Lower lobe of right lung (tissue), 2 donors: ENCODE results near the gene MMP15. TPM values are rescaled to one million over a fixed set of nuclear protein-coding genes. Genes with fewer than 3 reads are reported as not detected.

ENCODE experiments used
- ATAC-seq, 2 donors: fragments of 200-7000 bp; cut with Tn5 transposase; one replicate each; pipeline ENCODE4 v1.9.1; 2020 to 2022; ENCODE audit warnings: mild to moderate bottlenecking in 2 of 2, moderate library complexity in 2 of 2
- DNase-seq: peaks from one replicate; pipeline ENCODE4 v3.0.0-alpha.2; 2020
- H3K27ac ChIP-seq: fragments of 200-600 bp; one replicate; pipeline ENCODE4 v1.8.0; 2022
- H3K27me3 ChIP-seq: fragments of 200-600 bp; one replicate; pipeline ENCODE4 v1.8.0; 2022; ENCODE audit warnings: low read depth
- H3K36me3 ChIP-seq: fragments of 200-600 bp; one replicate; pipeline ENCODE4 v1.8.0; 2022; ENCODE audit warnings: mild to moderate bottlenecking
- H3K4me1 ChIP-seq: fragments of 200-600 bp; one replicate; pipeline ENCODE4 v1.8.0; 2022
- H3K4me3 ChIP-seq: fragments of 200-600 bp; one replicate; pipeline ENCODE4 v1.8.0; 2022; ENCODE audit warnings: mild to moderate bottlenecking
- H3K9me3 ChIP-seq: fragments of 200-600 bp; one replicate; pipeline ENCODE4 v1.8.0; 2022
- intact Hi-C: fragments of 100-400 bp; cut with DNase I; formaldehyde crosslinking; loops from one replicate; pipeline ENCODE4 v1.11.0; 2022
- total RNA-seq: library from RNA; stranded (reverse); fragmentation: NEBNext Ultra II Directional; extraction: Animal tissue kit (Norgen Biotek cat#: 25700); gene quantifications from one replicate; pipeline ENCODE4 v1.2.1, GENCODE V29; 2021
- TF ChIP-seq, protein P1 (sequence below): fragments of 200-600 bp; IDR thresholded peaks from one replicate; pipeline ENCODE4 v1.8.0; 2022; ENCODE audit warnings: antibody characterized with exemption, mild to moderate bottlenecking
- donor health status: DM: no; HTN: yes; CAD: no; lungs with severe emphysema.

The MMP15 gene
- total RNA-seq, 1 donor from 2014 or later: 21.5 TPM

GRCh38 chr16:58009856-58010416 lies 15.6 kb upstream of the MMP15 start:
- ATAC-seq (no peak), DNase-seq (peak; percentile 18)
- Histone ChIP-seq H3K27me3 (no peaks in the 10 kb centered on the region), H3K9me3 (no peaks in the 10 kb centered on the region), H3K36me3 (peaks cover 37% of the 10 kb centered on the region), H3K27ac (no peak overlapping the region), H3K4me1 (no peaks in the 10 kb centered on the region), H3K4me3 (no peak overlapping the region)
- intact Hi-C loops: loop anchor here (5.0 kb wide), 1 partner anchor 108 kb away; no protein-coding TSS in a partner anchor
- TF ChIP-seq, protein P1, sequence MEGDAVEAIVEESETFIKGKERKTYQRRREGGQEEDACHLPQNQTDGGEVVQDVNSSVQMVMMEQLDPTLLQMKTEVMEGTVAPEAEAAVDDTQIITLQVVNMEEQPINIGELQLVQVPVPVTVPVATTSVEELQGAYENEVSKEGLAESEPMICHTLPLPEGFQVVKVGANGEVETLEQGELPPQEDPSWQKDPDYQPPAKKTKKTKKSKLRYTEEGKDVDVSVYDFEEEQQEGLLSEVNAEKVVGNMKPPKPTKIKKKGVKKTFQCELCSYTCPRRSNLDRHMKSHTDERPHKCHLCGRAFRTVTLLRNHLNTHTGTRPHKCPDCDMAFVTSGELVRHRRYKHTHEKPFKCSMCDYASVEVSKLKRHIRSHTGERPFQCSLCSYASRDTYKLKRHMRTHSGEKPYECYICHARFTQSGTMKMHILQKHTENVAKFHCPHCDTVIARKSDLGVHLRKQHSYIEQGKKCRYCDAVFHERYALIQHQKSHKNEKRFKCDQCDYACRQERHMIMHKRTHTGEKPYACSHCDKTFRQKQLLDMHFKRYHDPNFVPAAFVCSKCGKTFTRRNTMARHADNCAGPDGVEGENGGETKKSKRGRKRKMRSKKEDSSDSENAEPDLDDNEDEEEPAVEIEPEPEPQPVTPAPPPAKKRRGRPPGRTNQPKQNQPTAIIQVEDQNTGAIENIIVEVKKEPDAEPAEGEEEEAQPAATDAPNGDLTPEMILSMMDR: no peak

DNA sequence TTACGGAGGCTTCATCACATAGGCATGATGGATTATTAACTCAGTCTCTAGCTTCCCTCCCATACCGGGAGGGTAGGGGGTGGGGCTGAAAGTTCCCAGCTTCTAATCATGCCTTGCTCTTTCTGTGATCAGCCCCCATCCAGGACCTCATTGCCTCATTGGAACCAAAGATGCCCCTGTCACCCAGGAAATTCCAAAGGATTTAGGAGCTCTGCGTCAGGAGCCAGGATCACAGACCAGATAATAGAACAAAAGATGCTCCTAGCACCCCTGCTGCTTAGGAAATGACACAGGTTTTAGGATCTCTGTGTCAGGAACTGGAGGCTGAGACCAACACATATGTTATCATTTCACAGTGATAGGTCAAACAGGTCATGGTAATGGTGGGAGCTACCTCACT lies 14.7 kb upstream of the MMP15 start:
- DNase-seq: no peak
- Histone ChIP-seq H3K36me3 (peaks cover 43% of the 10 kb centered on the region), H3K4me1 (no peaks in the 10 kb centered on the region), H3K9me3 (no peaks in the 10 kb centered on the region), H3K4me3 (no peak overlapping the region), H3K27me3 (no peaks in the 10 kb centered on the region), H3K27ac (no peak overlapping the region)
- TF ChIP-seq, protein P1: no peak
- intact Hi-C loops: no loop called here
- no peak for ATAC-seq

DNA sequence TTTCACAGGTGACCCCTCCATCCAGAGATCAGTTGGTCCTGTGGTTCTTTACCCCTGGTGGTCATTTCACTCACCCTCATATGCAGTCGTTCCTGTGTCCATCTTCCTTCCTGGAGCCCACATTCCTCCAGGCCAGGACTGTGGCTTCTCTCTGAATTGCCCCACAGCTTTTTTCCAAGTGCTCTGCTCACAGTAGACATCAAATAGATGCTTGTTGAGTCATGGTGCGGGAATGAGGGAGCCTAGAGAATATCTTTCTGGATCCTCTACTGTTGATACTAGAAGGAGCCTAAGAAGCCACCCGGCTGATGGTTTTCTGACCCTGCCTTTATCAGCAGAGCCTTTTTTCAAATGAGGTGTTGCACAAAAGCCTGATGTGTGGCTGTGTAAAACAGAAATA lies 13.9 kb upstream of the MMP15 start:
- intact Hi-C loops: no loop called here
- Histone ChIP-seq H3K4me1 (no peaks in the 10 kb centered on the region), H3K27me3 (no peaks in the 10 kb centered on the region), H3K9me3 (no peaks in the 10 kb centered on the region), H3K4me3 (no peak overlapping the region), H3K36me3 (peaks cover 47% of the 10 kb centered on the region), H3K27ac (no peak overlapping the region)
- DNase-seq (no peak), ATAC-seq (no peak)
- TF ChIP-seq, protein P1: no peak

DNA sequence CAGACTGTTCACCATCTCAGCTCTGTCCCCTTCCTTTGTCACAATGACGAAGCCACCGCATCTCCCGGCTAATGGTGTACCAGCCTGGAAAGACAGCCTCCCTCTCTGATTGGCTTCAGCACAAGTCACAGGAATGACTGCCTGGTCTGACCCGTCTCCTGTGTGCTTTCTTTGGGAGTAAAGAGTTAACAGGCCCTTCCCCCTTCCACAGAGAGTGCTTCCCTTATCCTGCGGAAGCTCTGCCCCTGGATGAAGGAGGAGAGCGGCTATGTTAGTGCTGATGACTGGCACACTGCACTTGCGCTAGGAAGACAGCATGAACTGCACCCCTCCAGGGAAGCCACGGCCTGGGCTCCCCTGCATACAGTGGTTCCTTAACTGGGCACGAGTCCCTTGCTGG lies 13.1 kb upstream of the MMP15 start:
- Histone ChIP-seq H3K27me3 (no peaks in the 10 kb centered on the region), H3K4me1 (no peaks in the 10 kb centered on the region), H3K9me3 (no peaks in the 10 kb centered on the region), H3K27ac (no peak overlapping the region), H3K36me3 (peaks cover 53% of the 10 kb centered on the region), H3K4me3 (no peak overlapping the region)
- DNase-seq (peak; percentile 18), ATAC-seq (no peak)
- intact Hi-C loops: no loop called here
- TF ChIP-seq, protein P1: no peak

- no peaks in the 10 kb centered on the region for H3K4me1 ChIP-seq
- no peak overlapping the region for H3K27ac ChIP-seq
- DNase-seq: no peak
- no peak for ATAC-seq
- TF ChIP-seq, protein P1: no peak
- H3K9me3 ChIP-seq: no peaks in the 10 kb centered on the region
- H3K4me3 ChIP-seq: no peak overlapping the region
- peaks cover 56% of the 10 kb centered on the region for H3K36me3 ChIP-seq
- intact Hi-C loops: no loop called here
- H3K27me3 ChIP-seq: no peaks in the 10 kb centered on the region
Measured at GRCh38 chr16:58013201-58013956, 12.2 kb upstream of the MMP15 start.
